Right ventricle myocardium superior (tissue), 1 donor: ENCODE data around the gene GABBR2. TPM values are rescaled to one million over a fixed set of nuclear protein-coding genes. Genes with fewer than 3 reads are reported as not detected.

Experiments
- ATAC-seq: fragments of 200-7000 bp; cut with Tn5 transposase; one replicate; pipeline ENCODE4 v1.9.1; 2020; ENCODE audit warnings: mild to moderate bottlenecking; ENCODE audit not compliant: poor library complexity
- DNase-seq: peaks from one replicate; pipeline ENCODE4 v3.0.0-alpha.2; 2020
- intact Hi-C: fragments of 100-400 bp; cut with DNase I; formaldehyde crosslinking; loops from one replicate; pipeline ENCODE4 v1.11.2; 2022
- long read RNA-seq: library from polyadenylated mRNA; unstranded; transcript quantifications from one replicate; pipeline ENCODE4 v2.0.0, GENCODE V29; 2021
- total RNA-seq: library from RNA; stranded (reverse); fragmentation: NEBNext Ultra II Directional; extraction: Animal tissue kit (Norgen Biotek cat#: 25700); gene quantifications from one replicate; pipeline ENCODE4 v1.2.1, GENCODE V29; 2021
- donor health status: DM: no; HTN: yes; CAD: no; lungs with severe emphysema.

GABBR2 gene
- total RNA-seq: 0.30 TPM
- long read RNA-seq: 0 reads

- DNase-seq (no peak), ATAC-seq (no peak)
- intact Hi-C loops: no loop called here
Measured at GRCh38 chr9:98708933-98709911, at the start of gene GABBR2. Gene GABBR2 (minus strand): TSS chr9:98708935. CDS start chr9:98708737, 198 bp downstream.

GRCh38 chr9:98755006-98755618, 46.4 kb upstream of the GABBR2 start:
- no peak for DNase-seq
- intact Hi-C loops: no loop called here

GRCh38 chr9:98751210-98751609, 42.5 kb upstream of the GABBR2 start:
- ATAC-seq (no peak), DNase-seq (no peak)
- intact Hi-C loops: no loop called here

More at GRCh38 chr9:98755006-98755618, 46.4 kb upstream of the GABBR2 start:
- no peak for ATAC-seq

GRCh38 chr9:98750364-98751060, 41.8 kb upstream of the GABBR2 start:
- intact Hi-C loops: no loop called here
- DNase-seq: no peak
- no peak for ATAC-seq

- DNase-seq (no peak), ATAC-seq (no peak)
Measured at GRCh38 chr9:98747476-98747875, 38.7 kb upstream of the GABBR2 start.

GRCh38 chr9:98745470-98745869, 36.7 kb upstream of the GABBR2 start:
- ATAC-seq (no peak), DNase-seq (no peak)
- intact Hi-C loops: no loop called here

More at GRCh38 chr9:98747476-98747875, 38.7 kb upstream of the GABBR2 start:
- intact Hi-C loops: no loop called here

GRCh38 chr9:98743818-98744611, 35.3 kb upstream of the GABBR2 start:
- DNase-seq: no peak
- ATAC-seq: no peak
- intact Hi-C loops: no loop called here

- DNase-seq (no peak), ATAC-seq (no peak)
- intact Hi-C loops: no loop called here
Measured at GRCh38 chr9:98743329-98743728, 34.6 kb upstream of the GABBR2 start.

GRCh38 chr9:98742325-98743280, 33.9 kb upstream of the GABBR2 start:
- ATAC-seq (no peak), DNase-seq (no peak)
- intact Hi-C loops: no loop called here

GRCh38 chr9:98740226-98740881, 31.6 kb upstream of the GABBR2 start:
- DNase-seq: no peak
- no peak for ATAC-seq
- intact Hi-C loops: no loop called here

- DNase-seq (no peak), ATAC-seq (no peak)
- intact Hi-C loops: no loop called here
Measured at GRCh38 chr9:98738741-98739140, 30.0 kb upstream of the GABBR2 start.

GRCh38 chr9:98736226-98736625, 27.5 kb upstream of the GABBR2 start:
- DNase-seq: no peak
- no peak for ATAC-seq
- intact Hi-C loops: no loop called here

GRCh38 chr9:98732801-98733200, 24.1 kb upstream of the GABBR2 start:
- DNase-seq (no peak), ATAC-seq (no peak)
- intact Hi-C loops: no loop called here

GRCh38 chr9:98732091-98732490, 23.4 kb upstream of the GABBR2 start:
- DNase-seq (no peak), ATAC-seq (no peak)
- intact Hi-C loops: no loop called here

- intact Hi-C loops: no loop called here
- DNase-seq (no peak), ATAC-seq (no peak)
Measured at GRCh38 chr9:98730871-98731270, 22.1 kb upstream of the GABBR2 start.

- intact Hi-C loops: no loop called here
- ATAC-seq (no peak), DNase-seq (no peak)
Measured at GRCh38 chr9:98728500-98728899, 19.8 kb upstream of the GABBR2 start.

GRCh38 chr9:98727428-98727827, 18.7 kb upstream of the GABBR2 start:
- intact Hi-C loops: no loop called here
- DNase-seq (no peak), ATAC-seq (no peak)
